ENCODE data around the gene PNLDC1.

DNA sequence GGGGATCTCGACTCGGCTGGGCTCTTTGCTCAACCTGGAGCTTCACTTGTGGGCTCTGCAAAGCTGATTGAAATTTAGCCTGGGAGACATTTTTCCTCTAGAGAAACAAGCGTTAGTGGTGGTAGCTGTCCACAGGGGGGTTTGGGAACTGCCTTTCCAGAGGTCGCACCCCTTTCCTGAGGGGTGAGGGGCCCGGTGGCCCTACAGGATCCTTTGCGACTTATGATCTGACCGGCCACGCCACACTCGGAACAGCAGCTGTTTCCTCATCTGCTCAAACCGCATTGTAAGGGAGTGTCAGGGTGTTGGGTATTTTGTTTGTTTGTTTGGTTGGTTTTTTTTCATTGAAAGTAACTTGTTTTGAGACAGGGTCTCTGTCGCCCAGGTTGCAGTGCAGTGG lies 21.0 kb downstream of the PNLDC1 start:
- TF ChIP-seq POLR2A (IDR thresholded peaks at IDR 0.05) (no peak), POLR2AphosphoS5 (IDR thresholded peaks at IDR 0.05) (no peak), EP300 (IDR thresholded peaks at IDR 0.05) (no peak)
- TF ChIP-seq, protein P1, sequence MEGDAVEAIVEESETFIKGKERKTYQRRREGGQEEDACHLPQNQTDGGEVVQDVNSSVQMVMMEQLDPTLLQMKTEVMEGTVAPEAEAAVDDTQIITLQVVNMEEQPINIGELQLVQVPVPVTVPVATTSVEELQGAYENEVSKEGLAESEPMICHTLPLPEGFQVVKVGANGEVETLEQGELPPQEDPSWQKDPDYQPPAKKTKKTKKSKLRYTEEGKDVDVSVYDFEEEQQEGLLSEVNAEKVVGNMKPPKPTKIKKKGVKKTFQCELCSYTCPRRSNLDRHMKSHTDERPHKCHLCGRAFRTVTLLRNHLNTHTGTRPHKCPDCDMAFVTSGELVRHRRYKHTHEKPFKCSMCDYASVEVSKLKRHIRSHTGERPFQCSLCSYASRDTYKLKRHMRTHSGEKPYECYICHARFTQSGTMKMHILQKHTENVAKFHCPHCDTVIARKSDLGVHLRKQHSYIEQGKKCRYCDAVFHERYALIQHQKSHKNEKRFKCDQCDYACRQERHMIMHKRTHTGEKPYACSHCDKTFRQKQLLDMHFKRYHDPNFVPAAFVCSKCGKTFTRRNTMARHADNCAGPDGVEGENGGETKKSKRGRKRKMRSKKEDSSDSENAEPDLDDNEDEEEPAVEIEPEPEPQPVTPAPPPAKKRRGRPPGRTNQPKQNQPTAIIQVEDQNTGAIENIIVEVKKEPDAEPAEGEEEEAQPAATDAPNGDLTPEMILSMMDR (IDR thresholded peaks at IDR 0.05), result no peak

All from sigmoid colon (tissue), 4 donors.